PC-9 (cell line): ENCODE results near the gene MRTO4.

Experiments used
- CTCF ChIP-seq: fragments of 200-600 bp; sonication (generic); conservative IDR thresholded peaks from 2 replicates; pipeline ENCODE4 v1.6.1; 2017; ENCODE audit warnings: mixed run types, antibody characterized with exemption, mild to moderate bottlenecking, moderate library complexity
- EZH2 ChIP-seq: fragments of 200-600 bp; sonication (generic); IDR thresholded peaks from 2 replicates; pipeline ENCODE4 v1.8.0; 2017; ENCODE audit warnings: antibody characterized with exemption, low read depth

- TF ChIP-seq CTCF = no peak
- no peak for TF ChIP-seq EZH2
Observed at GRCh38 chr1:19222979-19223824, 28.4 kb upstream of the MRTO4 start.
